Chondrocyte (in vitro differentiated cells): ENCODE data around the gene GRB7. TPM values are rescaled to one million over a fixed set of nuclear protein-coding genes. Genes with fewer than 3 reads are reported as not detected.

Experiments used
- DNase-seq: peaks from one replicate; pipeline ENCODE4 v3.0.0; 2021; ENCODE audit warnings: mixed read lengths, low spot score
- H3K27ac Mint-ChIP-seq: one replicate; pipeline ENCODE4 v1.8.0; 2021; ENCODE audit warnings: mild to moderate bottlenecking, moderate library complexity, mixed read lengths; ENCODE audit not compliant: unreplicated experiment
- H3K27me3 Mint-ChIP-seq: 2 replicates; pipeline ENCODE4 v1.8.0; 2021; ENCODE audit warnings: low read depth, mixed read lengths
- H3K36me3 Mint-ChIP-seq: 2 replicates; pipeline ENCODE4 v1.8.0; 2021; ENCODE audit warnings: low read depth, mixed read lengths
- H3K4me1 Mint-ChIP-seq: 2 replicates; pipeline ENCODE4 v1.8.0; 2021; ENCODE audit warnings: low read depth, mild to moderate bottlenecking, mixed read lengths
- H3K4me3 Mint-ChIP-seq: one replicate; pipeline ENCODE4 v1.8.0; 2021; ENCODE audit warnings: mild to moderate bottlenecking, moderate library complexity, mixed read lengths; ENCODE audit not compliant: unreplicated experiment
- H3K9me3 Mint-ChIP-seq: 2 replicates; pipeline ENCODE4 v1.8.0; 2021; ENCODE audit warnings: low read depth, mixed read lengths
- CTCF ChIP-seq: fragments of 200-600 bp; sonication (generic); IDR thresholded peaks from 2 replicates; pipeline ENCODE4 v1.5.0; 2021; ENCODE audit warnings: antibody characterized with exemption, mild to moderate bottlenecking, moderate library complexity
- long read RNA-seq: library from polyadenylated mRNA; stranded (forward); transcript quantifications from one replicate; pipeline ENCODE4 v2.0.0, GENCODE V29; 2021
- total RNA-seq: library from RNA; stranded (reverse); gene quantifications from 3 replicates; pipeline ENCODE4 v1.2.1, GENCODE V29; 2021

GRB7 gene
- total RNA-seq = 0.46 to 0.68 TPM in 2 of 3 replicates, not detected in the other
- long read RNA-seq = 0 reads

GRCh38 chr17:39737760-39738567 is at the start of gene GRB7:
Gene GRB7 (plus strand): TSS chr17:39737938. CDS start chr17:39742302, 4,364 bp downstream.
- Mint-ChIP-seq H3K9me3 (no peaks in the 10 kb centered on the region), H3K27ac (peak within 1 kb of the TSS; percentile 32), H3K36me3 (no peaks in the 10 kb centered on the region), H3K4me1 (peaks cover 27% of the 10 kb centered on the region), H3K27me3 (peaks cover 13% of the 10 kb centered on the region), H3K4me3 (peak within 1 kb of the TSS; percentile 49)
- no peak for DNase-seq
- no peak for TF ChIP-seq CTCF

GRCh38 chr17:39688475-39688835 is 49.3 kb upstream of the GRB7 start:
- Mint-ChIP-seq H3K4me3 (peak overlapping the region; percentile 94), H3K9me3 (no peaks in the 10 kb centered on the region), H3K36me3 (peaks cover 6% of the 10 kb centered on the region), H3K27me3 (no peaks in the 10 kb centered on the region), H3K4me1 (peaks cover 19% of the 10 kb centered on the region), H3K27ac (peak overlapping the region; percentile 96)
- TF ChIP-seq CTCF = no peak
- no peak for DNase-seq

- Mint-ChIP-seq H3K36me3 (peaks cover 5% of the 10 kb centered on the region), H3K9me3 (no peaks in the 10 kb centered on the region), H3K4me3 (peak overlapping the region; percentile 94), H3K27me3 (no peaks in the 10 kb centered on the region), H3K4me1 (peaks cover 19% of the 10 kb centered on the region), H3K27ac (no peak overlapping the region)
- TF ChIP-seq CTCF = no peak
- DNase-seq = no peak
Measured at GRCh38 chr17:39688945-39689344, 48.8 kb upstream of the GRB7 start.

GRCh38 chr17:39694593-39694992 is 43.1 kb upstream of the GRB7 start:
- H3K36me3 Mint-ChIP-seq = no peaks in the 10 kb centered on the region
- no peaks in the 10 kb centered on the region for H3K27me3 Mint-ChIP-seq
- DNase-seq = no peak
- H3K4me1 Mint-ChIP-seq = peaks cover 11% of the 10 kb centered on the region
- no peak overlapping the region for H3K27ac Mint-ChIP-seq
- H3K4me3 Mint-ChIP-seq = no peak overlapping the region
- TF ChIP-seq CTCF = no peak
- no peaks in the 10 kb centered on the region for H3K9me3 Mint-ChIP-seq

GRCh38 chr17:39695089-39695474 is 42.7 kb upstream of the GRB7 start:
- Mint-ChIP-seq H3K4me3 (no peak overlapping the region), H3K27me3 (no peaks in the 10 kb centered on the region), H3K4me1 (peaks cover 13% of the 10 kb centered on the region), H3K36me3 (no peaks in the 10 kb centered on the region), H3K27ac (no peak overlapping the region), H3K9me3 (no peaks in the 10 kb centered on the region)
- no peak for TF ChIP-seq CTCF
- no peak for DNase-seq
